ENCODE results near the gene AP3D1.

The AP3D1 gene

DNA sequence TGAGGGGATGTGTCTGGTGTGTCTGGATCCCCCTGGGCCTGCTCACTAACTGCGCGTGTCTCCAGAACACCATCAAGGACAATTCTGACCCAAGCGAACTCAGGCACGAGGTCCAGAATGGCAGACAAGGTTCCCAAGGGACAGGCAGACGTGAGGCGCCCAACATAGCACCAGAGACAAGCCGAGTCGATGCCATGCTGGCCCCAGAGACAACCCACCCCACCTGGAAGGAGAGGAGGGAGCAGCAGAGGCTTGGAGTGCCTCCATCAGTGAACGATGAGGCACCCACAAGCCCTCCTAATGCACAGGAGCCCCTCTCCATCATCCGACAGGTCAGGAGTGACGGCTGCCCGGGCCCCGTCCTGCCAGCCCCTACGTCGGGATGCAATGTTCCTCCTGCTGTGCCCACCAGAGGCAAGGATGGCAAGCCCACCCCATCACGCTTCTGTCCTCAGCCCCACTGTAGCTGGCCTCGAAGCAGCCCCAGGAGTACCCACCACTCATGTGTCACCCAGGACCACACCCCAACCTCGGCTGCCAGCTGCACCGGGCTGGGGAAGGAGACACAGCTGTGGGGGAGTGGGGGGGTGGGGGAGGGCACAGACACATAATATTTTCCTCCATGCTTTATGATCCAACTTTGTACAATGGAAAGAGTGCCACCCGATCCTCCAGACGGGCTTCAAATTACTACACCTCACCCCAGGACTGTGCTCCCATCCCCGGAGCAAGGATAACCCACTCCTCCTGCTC lies 11.8 kb downstream of the AP3D1 start:
- Histone ChIP-seq H3K27me3 (ENCODE audit: insufficient read depth, poor library complexity, severe bottlenecking) (no peaks in the 10 kb centered on the region), H3K27ac (ENCODE audit: poor library complexity, severe bottlenecking) (no peak overlapping the region), H3K9me3 (ENCODE audit: severe bottlenecking) (no peaks in the 10 kb centered on the region), H3K4me3 (ENCODE audit: severe bottlenecking) (no peak overlapping the region), H3K4me1 (ENCODE audit: insufficient read depth, poor library complexity, severe bottlenecking) (no peaks in the 10 kb centered on the region), H3K36me3 (ENCODE audit: low read depth) (peaks cover 39% of the 10 kb centered on the region)
- TF ChIP-seq, protein P1, sequence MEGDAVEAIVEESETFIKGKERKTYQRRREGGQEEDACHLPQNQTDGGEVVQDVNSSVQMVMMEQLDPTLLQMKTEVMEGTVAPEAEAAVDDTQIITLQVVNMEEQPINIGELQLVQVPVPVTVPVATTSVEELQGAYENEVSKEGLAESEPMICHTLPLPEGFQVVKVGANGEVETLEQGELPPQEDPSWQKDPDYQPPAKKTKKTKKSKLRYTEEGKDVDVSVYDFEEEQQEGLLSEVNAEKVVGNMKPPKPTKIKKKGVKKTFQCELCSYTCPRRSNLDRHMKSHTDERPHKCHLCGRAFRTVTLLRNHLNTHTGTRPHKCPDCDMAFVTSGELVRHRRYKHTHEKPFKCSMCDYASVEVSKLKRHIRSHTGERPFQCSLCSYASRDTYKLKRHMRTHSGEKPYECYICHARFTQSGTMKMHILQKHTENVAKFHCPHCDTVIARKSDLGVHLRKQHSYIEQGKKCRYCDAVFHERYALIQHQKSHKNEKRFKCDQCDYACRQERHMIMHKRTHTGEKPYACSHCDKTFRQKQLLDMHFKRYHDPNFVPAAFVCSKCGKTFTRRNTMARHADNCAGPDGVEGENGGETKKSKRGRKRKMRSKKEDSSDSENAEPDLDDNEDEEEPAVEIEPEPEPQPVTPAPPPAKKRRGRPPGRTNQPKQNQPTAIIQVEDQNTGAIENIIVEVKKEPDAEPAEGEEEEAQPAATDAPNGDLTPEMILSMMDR (IDR thresholded peaks at IDR 0.05; ENCODE audit: poor library complexity, severe bottlenecking): no peak
- ATAC-seq (ENCODE audit: low read depth) (no peak), DNase-seq (ENCODE audit: low spot score) (no peak)

DNA sequence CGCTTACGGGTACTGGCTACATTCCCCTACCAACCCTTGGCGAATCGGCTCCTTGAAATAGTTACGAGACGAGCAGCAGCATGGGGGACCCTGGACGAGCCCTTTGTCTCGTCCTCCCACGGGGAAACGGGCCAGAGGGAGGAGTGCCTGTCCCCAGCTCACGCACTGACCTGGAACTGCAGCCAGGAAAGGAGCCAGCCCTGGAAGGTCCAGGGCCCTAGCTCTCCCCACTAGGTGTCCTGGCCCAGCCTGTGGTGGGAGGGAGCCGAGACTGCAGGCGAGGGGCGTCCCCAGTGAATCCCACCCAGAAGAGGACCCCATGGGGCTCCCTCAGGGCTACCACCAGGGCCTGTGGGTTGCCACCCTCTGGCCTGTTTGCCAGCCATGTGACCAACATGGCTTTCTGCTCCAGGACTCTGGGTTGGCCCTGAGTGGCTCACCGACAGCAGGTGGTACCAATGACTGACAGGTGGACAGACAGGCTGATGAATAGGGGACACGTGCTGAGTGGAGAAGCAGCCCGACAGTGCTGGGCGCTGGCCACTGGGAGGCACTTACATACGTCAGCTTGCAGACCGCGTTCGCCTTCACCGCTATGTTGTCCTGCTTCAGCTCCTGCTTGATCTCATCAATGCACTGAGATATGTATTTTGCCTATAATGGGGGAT lies 13.2 kb downstream of the AP3D1 start:
- no peak overlapping the region for H3K4me3 ChIP-seq (ENCODE audit: severe bottlenecking)
- TF ChIP-seq, protein P1 (IDR thresholded peaks at IDR 0.05; ENCODE audit: poor library complexity, severe bottlenecking): no peak
- DNase-seq (ENCODE audit: low spot score) (no peak), ATAC-seq (ENCODE audit: low read depth) (no peak)
- H3K27ac ChIP-seq (ENCODE audit: poor library complexity, severe bottlenecking): no peak overlapping the region
- H3K36me3 ChIP-seq (ENCODE audit: low read depth): peaks cover 49% of the 10 kb centered on the region
- H3K9me3 ChIP-seq (ENCODE audit: severe bottlenecking): no peaks in the 10 kb centered on the region
- H3K4me1 ChIP-seq (ENCODE audit: insufficient read depth, poor library complexity, severe bottlenecking): no peaks in the 10 kb centered on the region
- no peaks in the 10 kb centered on the region for H3K27me3 ChIP-seq (ENCODE audit: insufficient read depth, poor library complexity, severe bottlenecking)

DNA sequence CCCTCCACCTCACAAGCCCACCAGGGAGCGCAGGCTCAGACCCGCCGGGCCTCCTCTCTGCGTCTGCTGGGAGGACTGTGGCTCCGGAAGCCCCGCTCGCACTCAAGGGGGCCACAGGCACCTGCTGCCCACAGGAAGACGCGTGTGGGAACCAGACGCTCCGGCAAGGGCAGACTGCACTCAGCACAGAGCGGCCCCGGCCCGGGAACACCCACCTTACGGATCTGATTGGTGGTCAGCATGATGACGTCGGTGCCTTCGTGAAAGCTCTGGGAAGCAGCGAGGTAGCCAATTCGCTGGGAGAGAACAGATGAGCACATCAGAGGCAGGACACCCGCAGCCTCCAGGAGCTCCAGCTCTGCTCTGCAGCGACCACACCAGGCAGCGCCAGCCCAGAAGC lies 14.6 kb downstream of the AP3D1 start:
- H3K4me1 ChIP-seq (ENCODE audit: insufficient read depth, poor library complexity, severe bottlenecking): no peaks in the 10 kb centered on the region
- H3K36me3 ChIP-seq (ENCODE audit: low read depth): peaks cover 61% of the 10 kb centered on the region
- no peaks in the 10 kb centered on the region for H3K27me3 ChIP-seq (ENCODE audit: insufficient read depth, poor library complexity, severe bottlenecking)
- TF ChIP-seq, protein P1 (IDR thresholded peaks at IDR 0.05; ENCODE audit: poor library complexity, severe bottlenecking): no peak
- ATAC-seq (ENCODE audit: low read depth) (no peak), DNase-seq (ENCODE audit: low spot score) (peak; percentile 42)
- H3K27ac ChIP-seq (ENCODE audit: poor library complexity, severe bottlenecking): no peak overlapping the region
- H3K9me3 ChIP-seq (ENCODE audit: severe bottlenecking): no peaks in the 10 kb centered on the region
- no peak overlapping the region for H3K4me3 ChIP-seq (ENCODE audit: severe bottlenecking)

DNA sequence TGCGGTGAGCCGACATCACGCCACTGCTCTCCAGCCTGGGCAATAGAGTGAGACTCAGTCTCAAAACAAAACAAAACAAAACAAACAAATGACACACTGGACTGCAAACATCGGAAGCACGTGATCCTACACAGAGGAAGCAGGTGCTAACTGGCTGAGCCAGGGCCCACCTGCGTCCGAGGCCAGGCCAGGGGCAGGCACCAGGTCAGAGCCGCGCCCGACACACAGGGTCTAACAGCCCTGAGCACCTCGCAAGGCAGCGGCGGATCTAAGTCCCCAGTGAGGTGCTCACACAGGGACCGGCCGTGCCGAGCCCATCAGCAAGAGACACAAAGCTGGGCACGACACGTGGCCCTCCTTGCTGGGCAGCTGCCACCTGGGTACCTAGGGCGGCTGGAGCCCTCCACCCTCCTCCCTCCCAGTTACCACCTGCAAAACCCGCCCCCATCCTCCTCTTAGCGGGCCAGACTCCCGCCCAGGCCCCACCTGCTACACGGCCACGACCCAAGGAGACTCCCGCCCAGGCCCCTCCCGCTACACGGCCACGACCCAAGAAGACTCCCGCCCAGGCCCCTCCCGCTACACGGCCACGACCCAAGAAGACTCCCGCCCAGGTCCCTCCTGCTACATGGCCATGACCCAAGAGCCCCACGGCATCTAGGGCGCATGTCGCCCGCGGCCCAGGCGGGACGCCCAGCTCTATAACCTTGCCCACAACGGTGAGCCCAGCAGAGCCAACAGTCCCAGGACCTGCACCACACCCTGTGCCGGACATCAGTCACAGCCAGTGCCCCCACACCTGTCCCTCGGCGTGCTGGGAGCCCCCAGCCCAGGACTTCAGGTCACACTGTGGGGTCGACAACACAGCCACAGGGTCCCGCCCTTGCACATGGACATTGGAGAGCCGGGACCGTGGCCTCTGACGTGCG lies 15.6 kb downstream of the AP3D1 start:
- ATAC-seq (ENCODE audit: low read depth) (no peak), DNase-seq (ENCODE audit: low spot score) (peak; percentile 52)
- no peak overlapping the region for H3K27ac ChIP-seq (ENCODE audit: poor library complexity, severe bottlenecking)
- H3K4me1 ChIP-seq (ENCODE audit: insufficient read depth, poor library complexity, severe bottlenecking): no peaks in the 10 kb centered on the region
- H3K36me3 ChIP-seq (ENCODE audit: low read depth): peaks cover 64% of the 10 kb centered on the region
- no peaks in the 10 kb centered on the region for H3K27me3 ChIP-seq (ENCODE audit: insufficient read depth, poor library complexity, severe bottlenecking)
- H3K4me3 ChIP-seq (ENCODE audit: severe bottlenecking): no peak overlapping the region
- TF ChIP-seq, protein P1 (IDR thresholded peaks at IDR 0.05; ENCODE audit: poor library complexity, severe bottlenecking): no peak
- no peaks in the 10 kb centered on the region for H3K9me3 ChIP-seq (ENCODE audit: severe bottlenecking)
